Epithelial cell of umbilical artery (primary cell): ENCODE results near the gene PTPN1. TPM values are rescaled to one million over a fixed set of nuclear protein-coding genes. Genes with fewer than 3 reads are reported as not detected.

Source experiments
- total RNA-seq: library from RNA; depleted of rRNA; stranded (reverse); fragments of >200 nt; gene quantifications from 2 replicates; pipeline ENCODE4 v1.2.3, GENCODE V29; 2014

The PTPN1 gene
- total RNA-seq, result 32.8 and 34.4 TPM in 2 replicates

DNA sequence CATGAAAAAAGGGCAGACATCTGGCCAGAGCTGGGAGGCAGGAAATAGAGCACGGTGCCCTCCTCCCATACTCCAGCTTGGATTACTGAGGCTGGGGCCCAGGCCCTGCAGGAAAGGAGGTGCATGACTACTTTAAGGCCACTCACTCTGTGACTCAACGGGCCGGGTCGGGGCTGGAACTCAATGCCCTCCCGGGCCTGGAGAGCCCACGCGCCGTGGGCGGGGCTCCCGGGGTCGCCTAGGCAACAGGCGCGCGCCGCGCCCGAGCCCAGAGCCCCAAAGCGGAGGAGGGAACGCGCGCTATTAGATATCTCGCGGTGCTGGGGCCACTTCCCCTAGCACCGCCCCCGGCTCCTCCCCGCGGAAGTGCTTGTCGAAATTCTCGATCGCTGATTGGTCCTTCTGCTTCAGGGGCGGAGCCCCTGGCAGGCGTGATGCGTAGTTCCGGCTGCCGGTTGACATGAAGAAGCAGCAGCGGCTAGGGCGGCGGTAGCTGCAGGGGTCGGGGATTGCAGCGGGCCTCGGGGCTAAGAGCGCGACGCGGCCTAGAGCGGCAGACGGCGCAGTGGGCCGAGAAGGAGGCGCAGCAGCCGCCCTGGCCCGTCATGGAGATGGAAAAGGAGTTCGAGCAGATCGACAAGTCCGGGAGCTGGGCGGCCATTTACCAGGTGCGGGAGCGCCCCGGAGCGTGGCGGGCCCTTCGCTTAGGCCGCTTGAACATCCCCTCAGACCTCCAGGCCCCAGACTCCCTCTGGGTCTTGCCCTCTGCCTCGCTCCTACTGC, at the start of gene PTPN1:
TSS of gene PTPN1 (plus strand) at position 461 of the 783 bp plus-strand sequence. CDS start at position 606, 145 bp downstream.

Other genes with a start within 250 kb of the PTPN1 start
- gene RIPOR3, start 181.2 kb downstream of the PTPN1 start, total RNA-seq, result under 0.01 and 0.76 TPM in 2 replicates
- 0.15 TPM in 1 of 2 replicates, not detected in the other for gene PARD6B, start 221.2 kb downstream of the PTPN1 start, total RNA-seq